KG1 (cell line): ENCODE data around the gene CEP78.

Source experiments
- DNase-seq: peaks from one replicate; lab custom pipeline; 2025; lab: John Stamatoyannopoulos, UW

CEP78 gene

DNA sequence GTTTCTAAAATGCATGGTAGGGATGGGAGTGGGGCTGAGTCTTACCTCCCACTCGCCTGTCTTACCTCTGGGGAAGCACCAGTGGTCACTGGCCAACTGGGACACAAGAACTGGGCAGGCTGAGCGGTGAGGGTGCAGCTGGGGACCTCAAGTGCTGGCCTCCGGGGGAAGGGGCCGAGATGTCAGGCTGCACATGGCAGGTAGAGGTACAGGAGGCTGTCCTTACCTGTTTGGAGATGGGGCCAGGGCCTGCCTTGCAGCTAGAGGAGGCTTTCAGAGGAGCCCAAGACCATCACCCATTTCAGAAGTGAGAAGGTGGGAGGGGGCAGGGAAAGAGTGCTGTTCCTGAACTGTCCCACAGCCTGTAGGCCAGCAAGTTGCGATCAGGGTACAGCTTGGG, 75.2 kb downstream of the CEP78 start:
- no peak for DNase-seq

GRCh38 chr9:78311886-78312524, 76.1 kb downstream of the CEP78 start:
- no peak for DNase-seq

- DNase-seq = no peak
Observed at GRCh38 chr9:78314550-78314949, 78.7 kb downstream of the CEP78 start.

GRCh38 chr9:78314953-78315870, 79.3 kb downstream of the CEP78 start:
- DNase-seq = no peak

DNA sequence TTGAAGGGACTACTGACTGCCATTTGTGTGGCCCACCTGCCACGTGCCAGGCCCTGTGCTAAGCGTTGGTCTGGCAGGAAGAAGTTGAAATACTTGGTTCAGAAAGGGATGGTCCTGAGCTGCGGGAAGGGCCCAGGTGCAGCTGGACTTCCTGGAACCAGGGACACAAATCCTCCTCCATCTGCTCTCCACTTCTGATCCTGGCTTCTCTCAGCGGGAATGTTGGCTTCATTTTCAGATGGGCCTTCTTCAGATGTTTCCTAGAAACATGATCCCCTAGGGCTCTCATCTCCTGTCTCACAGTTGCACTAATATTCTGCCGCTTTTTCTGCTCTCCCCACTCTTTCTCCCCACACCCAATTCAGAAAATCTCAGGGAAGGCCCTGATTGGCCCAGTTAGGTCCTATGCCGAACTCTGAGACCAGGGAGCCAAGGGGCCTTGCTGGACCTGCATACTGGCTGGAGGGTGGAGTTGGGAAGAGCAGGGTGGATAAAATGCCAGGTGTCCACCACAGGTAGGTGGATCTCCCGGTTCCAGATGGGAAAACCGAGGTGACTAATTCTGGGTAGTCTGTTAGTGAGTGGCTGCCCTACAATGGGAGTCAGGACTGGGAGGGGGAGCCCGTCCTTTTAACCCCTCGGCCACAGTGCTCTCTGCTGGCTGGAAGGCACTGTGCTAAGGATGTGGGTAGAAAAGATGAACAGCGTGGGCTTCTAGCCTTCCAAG, 80.5 kb downstream of the CEP78 start:
- DNase-seq = no peak

DNA sequence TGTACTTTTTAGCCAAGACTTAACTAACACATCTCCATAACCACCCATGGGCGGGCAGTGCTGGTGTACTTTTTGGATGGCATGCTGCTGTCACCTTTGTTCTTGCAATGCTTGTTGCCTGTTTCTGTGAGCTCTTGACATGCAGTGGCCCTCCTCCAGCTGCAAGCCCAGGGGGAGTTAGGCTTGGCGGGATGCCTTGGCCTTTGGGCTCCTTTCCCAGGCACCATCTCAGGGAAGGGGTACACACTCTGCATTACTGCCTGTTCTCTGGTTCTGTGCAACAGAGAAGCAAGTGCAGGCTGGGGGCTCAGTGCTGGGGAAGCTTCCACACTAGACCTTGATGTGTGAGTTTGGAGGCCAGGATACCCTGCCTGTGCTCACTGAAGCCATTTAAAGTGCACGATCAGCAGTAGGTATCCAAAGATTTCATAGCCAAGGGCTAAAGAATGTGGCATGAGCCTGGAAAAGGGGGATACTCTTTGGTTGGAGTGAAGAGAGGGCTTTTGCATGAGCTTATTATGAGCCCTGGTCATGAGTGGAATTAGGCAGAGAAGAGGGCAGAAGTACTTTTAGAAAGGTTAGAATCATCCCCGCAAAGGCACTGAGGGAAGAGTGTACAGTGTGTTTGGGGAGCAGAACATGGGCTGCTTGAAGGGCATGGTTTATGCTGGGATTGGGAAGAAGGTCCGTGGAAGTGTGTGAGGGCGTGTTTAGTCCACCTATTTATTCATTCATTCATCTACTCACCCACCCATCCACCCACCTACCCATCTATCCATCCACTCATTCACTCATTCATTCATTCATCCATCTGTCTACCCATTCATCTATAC, 83.5 kb downstream of the CEP78 start:
- DNase-seq = no peak

DNA sequence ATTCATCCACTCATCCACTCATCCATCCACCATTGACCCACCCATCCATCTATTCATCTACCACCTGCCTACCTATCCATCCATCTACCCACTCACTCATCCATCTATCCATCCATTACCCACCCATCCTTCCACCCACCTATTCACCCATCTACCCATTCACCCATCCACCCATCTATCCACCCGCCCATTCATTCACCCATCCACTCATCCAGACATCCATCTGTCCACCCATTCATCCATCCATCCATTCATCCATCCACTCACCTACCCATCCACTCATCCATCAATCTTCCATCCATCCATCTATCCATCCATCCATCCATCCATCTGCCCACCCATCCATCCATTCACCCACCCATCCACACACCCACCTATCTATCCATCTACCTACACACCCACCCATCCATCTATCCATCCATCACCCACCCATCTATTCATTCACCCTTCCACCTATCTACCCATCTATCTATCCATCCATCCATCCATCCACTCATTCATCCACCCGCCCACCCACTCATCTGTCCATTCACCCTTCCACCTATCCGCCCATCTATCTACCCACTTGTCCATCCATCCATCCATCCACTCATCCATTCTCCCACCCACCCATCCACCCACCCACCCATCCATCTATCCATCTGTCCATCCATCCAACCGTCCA, 84.3 kb downstream of the CEP78 start:
- no peak for DNase-seq

- no peak for DNase-seq
Observed at GRCh38 chr9:78320875-78321496, 85.1 kb downstream of the CEP78 start.

DNA sequence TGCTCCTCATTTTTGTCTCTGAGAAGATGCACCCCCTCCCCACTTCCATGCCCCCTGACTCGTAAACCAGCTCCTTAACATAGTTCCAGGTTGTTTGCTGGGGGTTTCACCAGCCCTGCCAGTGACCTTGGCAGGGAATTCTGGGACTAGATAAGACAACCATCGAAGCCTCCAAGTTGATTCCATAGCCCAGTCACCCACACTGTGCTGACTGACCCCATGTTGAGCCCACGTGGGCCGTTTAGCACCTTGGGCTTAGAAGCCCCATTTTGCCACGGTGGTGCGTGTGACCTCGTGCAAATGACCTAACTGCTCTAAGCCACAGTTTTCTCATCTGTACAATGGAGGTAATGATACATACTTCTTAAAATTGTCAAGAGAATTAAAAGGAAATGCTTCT, 85.6 kb downstream of the CEP78 start:
- DNase-seq = no peak

DNA sequence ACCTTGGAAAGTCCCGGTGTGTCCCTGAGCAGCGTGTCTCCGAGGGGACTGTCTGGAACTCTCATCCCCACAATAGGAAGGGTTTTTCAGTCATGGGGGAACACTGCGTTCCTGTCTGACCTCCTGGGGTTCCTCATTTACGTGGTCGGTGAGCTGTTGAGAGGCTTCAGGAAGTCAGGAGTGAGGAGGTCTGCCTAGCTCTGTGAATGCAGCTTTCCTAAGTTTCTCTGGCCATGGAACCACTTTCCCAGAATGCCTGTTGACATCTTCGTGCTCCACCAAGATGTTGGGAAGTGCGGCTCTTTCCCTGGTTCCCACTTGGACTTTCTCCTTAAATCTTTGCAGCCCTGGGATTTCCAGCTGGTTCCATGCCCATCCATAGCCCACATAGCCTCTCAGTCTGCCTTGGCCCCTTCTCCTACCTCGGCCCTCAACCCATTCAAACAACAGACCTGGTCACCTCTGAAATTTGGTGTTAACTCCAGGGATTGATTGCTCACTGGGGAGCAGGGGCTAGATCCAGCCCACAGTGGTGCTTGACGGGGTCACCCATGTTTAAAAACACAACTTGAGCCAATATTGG, 88.3 kb downstream of the CEP78 start:
- no peak for DNase-seq

DNA sequence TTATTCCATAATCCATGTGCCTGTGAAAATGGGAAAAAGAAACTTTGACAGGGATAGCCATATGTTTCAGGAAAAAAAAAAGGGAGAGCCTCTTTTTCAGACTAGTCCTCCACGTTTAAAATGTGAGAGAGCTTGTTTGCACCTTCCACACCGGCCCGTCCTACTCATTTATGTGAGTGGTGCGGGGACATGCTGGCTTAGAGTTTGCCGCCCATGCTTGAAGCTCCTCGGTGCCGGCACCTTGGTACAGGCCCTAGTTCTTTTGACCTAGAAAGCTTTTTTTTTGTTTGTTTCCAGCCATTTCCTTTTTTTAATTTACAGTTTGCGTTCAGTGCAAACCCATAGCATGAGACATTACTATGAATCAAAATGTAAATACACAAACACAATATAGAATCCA, 88.8 kb downstream of the CEP78 start:
- no peak for DNase-seq

DNA sequence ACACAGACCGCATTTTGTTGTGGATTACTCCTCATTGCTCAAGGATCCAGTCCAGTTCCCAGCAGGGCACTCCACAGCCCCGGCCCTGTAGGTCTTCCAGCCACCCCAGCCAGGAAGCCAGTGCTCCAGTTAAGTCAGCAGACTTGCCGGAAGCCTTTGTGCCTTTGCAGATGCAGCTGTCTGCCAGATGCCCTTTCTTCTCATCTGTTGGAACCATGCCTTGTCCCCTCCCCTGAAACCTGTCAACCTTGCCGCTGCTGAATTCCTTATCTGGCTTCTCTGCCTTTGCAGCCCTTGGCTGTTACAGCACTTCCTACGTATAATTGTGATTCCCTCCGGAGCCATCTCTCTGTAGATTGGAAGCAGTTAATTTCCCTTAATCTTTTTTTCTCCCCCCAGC, 89.5 kb downstream of the CEP78 start:
- no peak for DNase-seq

- no peak for DNase-seq
Observed at GRCh38 chr9:78325846-78326360, 90.0 kb downstream of the CEP78 start.

GRCh38 chr9:78326564-78326963, 90.7 kb downstream of the CEP78 start:
- DNase-seq = no peak
